ENCODE data around the gene STN1.
A peak's percentile ranks its signal among the peaks of the same experiment; 100 is the strongest.

The STN1 gene

GRCh38 chr10:103855424-103855823 is 62.6 kb downstream of the STN1 start, which contains the start of gene SH3PXD2A:
TSS of gene SH3PXD2A (minus strand) at chr10:103855576. CDS start at chr10:103855266, 310 bp downstream.
- TF ChIP-seq, protein P1, sequence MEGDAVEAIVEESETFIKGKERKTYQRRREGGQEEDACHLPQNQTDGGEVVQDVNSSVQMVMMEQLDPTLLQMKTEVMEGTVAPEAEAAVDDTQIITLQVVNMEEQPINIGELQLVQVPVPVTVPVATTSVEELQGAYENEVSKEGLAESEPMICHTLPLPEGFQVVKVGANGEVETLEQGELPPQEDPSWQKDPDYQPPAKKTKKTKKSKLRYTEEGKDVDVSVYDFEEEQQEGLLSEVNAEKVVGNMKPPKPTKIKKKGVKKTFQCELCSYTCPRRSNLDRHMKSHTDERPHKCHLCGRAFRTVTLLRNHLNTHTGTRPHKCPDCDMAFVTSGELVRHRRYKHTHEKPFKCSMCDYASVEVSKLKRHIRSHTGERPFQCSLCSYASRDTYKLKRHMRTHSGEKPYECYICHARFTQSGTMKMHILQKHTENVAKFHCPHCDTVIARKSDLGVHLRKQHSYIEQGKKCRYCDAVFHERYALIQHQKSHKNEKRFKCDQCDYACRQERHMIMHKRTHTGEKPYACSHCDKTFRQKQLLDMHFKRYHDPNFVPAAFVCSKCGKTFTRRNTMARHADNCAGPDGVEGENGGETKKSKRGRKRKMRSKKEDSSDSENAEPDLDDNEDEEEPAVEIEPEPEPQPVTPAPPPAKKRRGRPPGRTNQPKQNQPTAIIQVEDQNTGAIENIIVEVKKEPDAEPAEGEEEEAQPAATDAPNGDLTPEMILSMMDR (IDR thresholded peaks at IDR 0.05; ENCODE audit: low read depth, low read length) = no peak
- DNase-seq = peak; percentile 71
- Histone ChIP-seq H3K27me3 (no peaks in the 10 kb centered on the region), H3K4me3 (ENCODE audit: low read depth, low read length) (peak within 1 kb of the TSS; percentile 70), H3K4me1 (peaks cover 5% of the 10 kb centered on the region), H3K9me3 (no peaks in the 10 kb centered on the region), H3K36me3 (no peaks in the 10 kb centered on the region)

DNA sequence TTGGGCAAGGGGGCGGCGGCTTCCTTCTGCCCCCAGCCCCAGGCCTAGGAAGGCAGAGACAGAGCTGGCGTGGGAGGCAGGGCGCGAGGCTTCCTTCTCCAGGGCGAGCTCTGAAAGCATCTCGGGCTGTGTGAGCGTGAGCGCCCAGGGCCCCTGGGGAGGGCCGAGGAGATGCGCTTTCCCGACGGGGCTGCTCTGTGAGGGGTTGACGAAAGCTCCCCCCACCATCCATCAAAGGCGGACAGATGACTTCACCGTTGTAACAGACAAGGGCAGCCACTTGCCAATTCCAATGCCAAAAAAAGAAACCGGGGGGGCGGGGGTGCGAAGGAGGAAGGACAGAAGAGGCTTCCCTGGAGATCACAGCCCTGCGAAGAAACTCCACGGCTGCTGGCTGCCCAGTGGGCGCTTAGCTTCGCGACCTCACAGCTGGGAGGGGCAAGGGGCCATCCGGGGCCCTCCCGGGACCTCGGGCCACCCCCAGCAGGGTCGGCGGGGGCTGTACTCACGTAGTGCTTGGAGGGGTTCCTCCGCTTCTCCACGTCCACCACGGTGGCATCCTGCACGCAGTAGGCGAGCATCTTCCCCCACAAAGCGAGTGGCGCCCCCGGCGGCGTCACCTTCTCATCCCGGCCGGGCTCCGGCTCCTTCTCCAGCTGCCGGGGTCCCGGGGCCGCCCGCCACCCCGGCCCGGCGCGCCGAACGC is 63.1 kb downstream of the STN1 start:
- DNase-seq = peak; percentile 51
- Histone ChIP-seq H3K4me1 (peaks cover 6% of the 10 kb centered on the region), H3K9me3 (no peaks in the 10 kb centered on the region), H3K27me3 (no peaks in the 10 kb centered on the region), H3K36me3 (no peaks in the 10 kb centered on the region), H3K4me3 (ENCODE audit: low read depth, low read length) (peak overlapping the region; percentile 70)
- TF ChIP-seq, protein P1 (IDR thresholded peaks at IDR 0.05; ENCODE audit: low read depth, low read length) = peak; percentile 24; the same call in 1 of the 2 replicates

- no peaks in the 10 kb centered on the region for H3K9me3 ChIP-seq
- no peaks in the 10 kb centered on the region for H3K36me3 ChIP-seq
- TF ChIP-seq, protein P1 (IDR thresholded peaks at IDR 0.05; ENCODE audit: low read depth, low read length) = no peak
- DNase-seq = no peak
- H3K4me1 ChIP-seq = peaks cover 3% of the 10 kb centered on the region
- H3K4me3 ChIP-seq (ENCODE audit: low read depth, low read length) = peak overlapping the region; percentile 70
- H3K27me3 ChIP-seq = no peaks in the 10 kb centered on the region
These were observed 63.7 kb downstream of the STN1 start for GRCh38 chr10:103854265-103854685.

DNA sequence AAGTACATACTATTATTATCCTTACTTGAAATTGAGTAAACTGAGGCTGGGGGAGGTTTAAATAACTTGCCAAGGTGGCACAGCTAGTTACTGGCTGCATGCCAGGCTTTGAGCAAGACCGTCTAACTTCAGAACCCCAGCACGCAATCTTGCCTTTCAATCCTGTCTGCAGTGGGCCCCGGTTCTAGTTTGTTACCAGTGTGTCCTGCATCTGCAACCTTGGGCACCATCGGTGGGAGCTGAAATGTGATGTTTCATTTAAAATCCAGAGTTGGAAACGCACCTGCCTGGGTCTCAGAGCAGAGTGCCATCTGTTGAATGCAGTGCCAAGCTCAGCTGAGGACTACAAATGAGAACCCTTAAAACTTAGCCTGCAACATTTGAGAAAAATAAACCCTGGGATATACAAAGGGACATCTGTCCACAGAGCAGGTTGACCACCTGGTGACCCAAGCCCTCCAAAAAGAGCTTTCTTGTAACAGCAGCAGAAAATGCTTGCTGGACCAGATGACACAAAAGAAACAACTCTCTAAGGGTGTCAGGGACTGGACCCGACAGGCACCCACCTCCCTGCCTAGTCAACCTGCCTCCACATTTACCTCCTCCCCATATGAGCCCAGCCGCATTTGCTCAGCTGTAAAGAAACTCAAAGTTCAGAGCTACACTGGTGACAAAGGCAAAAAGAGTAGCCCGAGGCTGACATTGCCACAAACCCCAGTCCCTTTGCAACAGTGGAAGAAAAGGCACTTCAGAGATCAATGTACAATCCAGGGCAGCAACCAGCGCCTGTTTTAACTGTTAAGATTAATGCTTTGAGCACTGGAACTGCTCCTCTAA is 64.3 kb downstream of the STN1 start:
- Histone ChIP-seq H3K36me3 (no peaks in the 10 kb centered on the region), H3K4me3 (ENCODE audit: low read depth, low read length) (peak overlapping the region; percentile 70), H3K27me3 (no peaks in the 10 kb centered on the region), H3K4me1 (peaks cover 3% of the 10 kb centered on the region), H3K9me3 (no peaks in the 10 kb centered on the region)
- TF ChIP-seq, protein P1 (IDR thresholded peaks at IDR 0.05; ENCODE audit: low read depth, low read length) = no peak
- DNase-seq = no peak

GRCh38 chr10:103852856-103853255 is 65.1 kb downstream of the STN1 start:
- Histone ChIP-seq H3K27me3 (no peaks in the 10 kb centered on the region), H3K9me3 (no peaks in the 10 kb centered on the region), H3K4me1 (peaks cover 3% of the 10 kb centered on the region), H3K36me3 (no peaks in the 10 kb centered on the region), H3K4me3 (ENCODE audit: low read depth, low read length) (no peak overlapping the region)
- DNase-seq = no peak
- TF ChIP-seq, protein P1 (IDR thresholded peaks at IDR 0.05; ENCODE audit: low read depth, low read length) = no peak

Data from BE2C (cell line).